ENCODE data around the gene FFAR3.

DNA sequence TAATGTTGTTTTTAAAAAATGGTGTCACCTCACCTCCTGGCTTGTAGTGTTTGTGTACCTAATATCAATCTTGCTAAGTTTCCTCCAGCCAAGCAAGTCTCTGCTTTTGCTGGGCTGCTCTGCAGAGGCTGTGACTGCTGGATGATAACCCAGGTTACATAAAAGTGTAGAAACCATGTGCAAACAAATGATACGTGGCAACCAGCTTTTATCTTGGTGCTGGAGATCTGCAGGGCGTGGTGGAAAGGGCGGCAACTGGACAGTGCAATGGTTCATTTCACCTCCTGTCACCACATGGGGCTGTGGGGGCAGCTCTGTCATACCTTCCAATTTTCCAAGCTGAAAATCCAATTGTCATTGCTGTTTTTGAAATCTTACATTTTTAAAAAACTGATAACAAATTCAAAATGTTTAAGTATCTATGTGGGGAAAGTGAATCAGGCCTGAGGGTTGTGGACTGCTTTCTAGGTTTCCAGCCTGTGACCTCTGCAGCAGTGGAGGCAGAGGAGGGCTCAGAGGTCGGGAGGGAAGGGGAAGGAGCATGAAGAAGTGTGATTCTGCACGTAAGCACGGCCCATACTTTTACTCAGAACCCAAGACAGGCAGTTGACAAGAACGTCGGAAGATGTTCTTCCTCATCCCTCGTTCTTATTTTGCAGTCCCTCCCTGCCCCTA lies 22.3 kb downstream of the FFAR3 start:
- TF ChIP-seq, protein P1, sequence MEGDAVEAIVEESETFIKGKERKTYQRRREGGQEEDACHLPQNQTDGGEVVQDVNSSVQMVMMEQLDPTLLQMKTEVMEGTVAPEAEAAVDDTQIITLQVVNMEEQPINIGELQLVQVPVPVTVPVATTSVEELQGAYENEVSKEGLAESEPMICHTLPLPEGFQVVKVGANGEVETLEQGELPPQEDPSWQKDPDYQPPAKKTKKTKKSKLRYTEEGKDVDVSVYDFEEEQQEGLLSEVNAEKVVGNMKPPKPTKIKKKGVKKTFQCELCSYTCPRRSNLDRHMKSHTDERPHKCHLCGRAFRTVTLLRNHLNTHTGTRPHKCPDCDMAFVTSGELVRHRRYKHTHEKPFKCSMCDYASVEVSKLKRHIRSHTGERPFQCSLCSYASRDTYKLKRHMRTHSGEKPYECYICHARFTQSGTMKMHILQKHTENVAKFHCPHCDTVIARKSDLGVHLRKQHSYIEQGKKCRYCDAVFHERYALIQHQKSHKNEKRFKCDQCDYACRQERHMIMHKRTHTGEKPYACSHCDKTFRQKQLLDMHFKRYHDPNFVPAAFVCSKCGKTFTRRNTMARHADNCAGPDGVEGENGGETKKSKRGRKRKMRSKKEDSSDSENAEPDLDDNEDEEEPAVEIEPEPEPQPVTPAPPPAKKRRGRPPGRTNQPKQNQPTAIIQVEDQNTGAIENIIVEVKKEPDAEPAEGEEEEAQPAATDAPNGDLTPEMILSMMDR (IDR thresholded peaks at IDR 0.05 in 2 of 3, conservative IDR thresholded peaks at IDR 0.05 in 1 of 3; ENCODE audit: insufficient read depth in 2 of 3, low read depth in 1 of 3, low read length in 3 of 3), result no peak; a peak in 1 of 6 replicates
- TF ChIP-seq POLR2A (conservative IDR thresholded peaks at IDR 0.05) (no peak), ZNF232 (CRISPR knock-in tag; IDR thresholded peaks at IDR 0.05) (no peak), ID3 (CRISPR knock-in tag; IDR thresholded peaks at IDR 0.05) (no peak), ID3 (tag; IDR thresholded peaks at IDR 0.05) (0 out of 2 replicates have a peak, but pooled peaks have one; percentile 24)
